ENCODE measurements around the gene USP32.
"Not testable (repeated sequence)": the region's sequence is repeated elsewhere in the genome, so short reads cannot be mapped to it uniquely, and the experiment has no call there.

The USP32 gene

DNA sequence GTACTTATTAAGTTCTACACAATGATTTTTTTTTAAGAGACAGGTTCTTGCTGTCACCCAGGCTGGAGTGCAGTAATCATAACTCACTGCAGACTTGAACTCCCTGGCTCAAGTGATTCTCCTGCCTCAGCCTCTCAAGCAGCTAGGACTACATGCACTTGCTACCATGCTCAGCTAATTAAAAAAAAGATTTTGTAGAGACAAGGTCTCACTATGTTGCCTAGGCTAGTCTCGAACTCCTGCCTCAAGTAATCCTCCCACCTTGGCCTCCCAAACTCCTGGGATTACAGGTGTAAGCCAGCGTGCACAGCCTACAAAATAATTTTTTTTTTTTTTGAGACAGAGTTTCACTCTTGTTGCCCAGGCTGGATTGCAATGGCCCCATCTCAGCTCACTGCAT is 22.2 kb downstream of the USP32 start:
- no peak for DNase-seq

DNA sequence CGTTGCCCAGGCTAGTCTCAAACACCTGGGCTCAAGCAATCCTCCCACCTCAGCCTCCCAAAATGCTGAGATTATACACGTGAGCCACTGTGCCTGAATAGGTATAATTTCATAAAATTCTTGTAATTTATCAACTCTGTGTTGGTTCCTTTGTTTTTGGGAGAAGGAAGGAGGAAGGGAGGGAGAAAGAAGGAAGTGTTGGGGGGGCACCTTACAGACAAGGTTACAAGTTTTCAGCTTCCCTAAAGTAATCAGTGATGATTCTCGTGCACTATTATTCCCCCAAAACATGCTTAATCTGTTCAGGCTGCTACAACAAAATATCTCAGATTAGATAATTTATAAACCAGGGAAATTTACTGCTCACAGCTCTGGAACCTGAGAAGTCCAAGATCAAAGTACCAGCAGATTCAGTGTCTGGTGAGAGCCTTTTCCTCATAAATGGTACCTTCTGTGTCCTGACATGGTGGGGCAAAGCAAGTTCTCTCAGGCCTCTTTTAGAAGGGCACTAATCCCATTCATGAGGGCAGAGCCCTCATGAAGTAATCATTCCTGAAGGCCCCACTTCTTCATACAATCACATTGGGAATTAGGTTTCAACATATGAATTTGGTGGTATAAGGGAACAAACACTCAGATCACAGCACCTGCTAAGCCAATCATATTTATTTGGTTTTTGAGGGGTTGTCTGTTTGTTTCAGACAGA is 28.1 kb downstream of the USP32 start:
- no peak for DNase-seq

- DNase-seq = no peak
Measured at GRCh38 chr17:60362329-60362728, 29.6 kb downstream of the USP32 start.

DNA sequence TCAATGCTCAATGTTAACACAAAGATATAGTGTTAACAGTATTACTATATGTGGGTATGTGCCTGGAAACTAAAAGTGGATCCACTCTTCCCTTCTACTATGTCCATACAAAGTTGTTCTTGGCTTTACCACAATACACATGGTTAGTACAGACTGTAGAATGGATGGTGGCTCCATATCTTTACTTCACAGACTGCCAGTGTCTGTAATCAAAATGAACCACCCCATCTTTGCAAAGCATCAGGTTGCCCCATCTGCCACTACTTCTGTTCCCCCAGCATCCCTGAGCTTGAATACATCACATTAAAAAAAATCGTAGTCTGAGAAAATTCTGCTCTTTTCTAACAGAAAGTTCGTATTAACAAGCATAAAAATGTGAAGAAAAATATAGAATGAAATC is 30.0 kb downstream of the USP32 start:
- DNase-seq = no peak

GRCh38 chr17:60359415-60359814 is 32.5 kb downstream of the USP32 start:
- DNase-seq = no peak

DNA sequence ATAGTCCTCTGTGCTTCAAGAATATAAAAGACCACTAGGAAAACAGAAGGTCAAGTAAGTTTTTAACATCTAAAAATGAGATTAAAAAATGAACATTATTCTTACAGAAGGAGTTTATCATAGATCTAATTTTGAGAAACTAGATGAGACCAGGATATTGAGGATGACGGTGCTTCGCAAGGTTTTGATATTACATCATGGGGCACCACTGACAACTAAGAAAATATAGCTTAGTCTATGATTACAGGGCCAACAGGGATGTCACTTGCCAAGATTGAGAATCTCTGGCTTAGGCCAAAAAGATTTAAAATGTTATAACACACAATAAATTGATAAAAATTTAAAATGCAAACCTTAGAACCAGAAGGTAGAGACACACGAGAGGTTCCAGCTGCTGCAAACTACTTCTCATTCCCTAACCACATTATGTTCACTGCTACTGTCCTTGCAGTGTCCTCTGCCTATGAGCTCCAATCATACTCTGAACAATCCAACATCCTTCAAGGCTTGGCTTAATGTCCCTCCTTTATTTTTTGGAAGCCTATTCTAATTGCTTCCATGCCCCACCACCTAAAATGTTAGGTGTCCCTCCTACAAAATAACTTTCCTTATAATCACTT is 33.2 kb downstream of the USP32 start:
- DNase-seq = no peak

GRCh38 chr17:60356940-60357339 is 35.0 kb downstream of the USP32 start:
- DNase-seq = no peak

- no peak for DNase-seq
Measured at GRCh38 chr17:60355663-60356594, 36.0 kb downstream of the USP32 start.

DNA sequence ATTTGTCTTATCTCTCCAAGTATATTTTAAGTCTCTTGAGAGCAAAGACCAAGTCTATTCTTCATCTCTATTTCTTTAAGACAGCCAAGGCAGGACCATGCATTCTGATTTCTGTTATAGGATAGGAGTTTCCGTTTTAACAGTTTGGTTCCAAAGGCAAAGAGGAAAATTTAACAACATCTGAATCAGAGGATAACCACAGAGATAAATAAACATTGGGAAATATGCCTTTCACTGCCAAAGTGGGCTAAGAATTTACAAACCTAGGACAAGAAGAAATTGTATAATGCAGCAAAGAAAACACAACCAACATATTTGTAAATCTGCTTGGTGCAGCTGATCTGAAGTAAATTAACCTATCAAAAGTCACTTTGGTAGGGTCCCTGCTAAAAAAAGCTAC is 37.7 kb downstream of the USP32 start:
- no peak for DNase-seq

- DNase-seq = no peak
Measured at GRCh38 chr17:60353773-60354172, 38.2 kb downstream of the USP32 start.

GRCh38 chr17:60352569-60352968 is 39.4 kb downstream of the USP32 start:
- DNase-seq = no peak

DNA sequence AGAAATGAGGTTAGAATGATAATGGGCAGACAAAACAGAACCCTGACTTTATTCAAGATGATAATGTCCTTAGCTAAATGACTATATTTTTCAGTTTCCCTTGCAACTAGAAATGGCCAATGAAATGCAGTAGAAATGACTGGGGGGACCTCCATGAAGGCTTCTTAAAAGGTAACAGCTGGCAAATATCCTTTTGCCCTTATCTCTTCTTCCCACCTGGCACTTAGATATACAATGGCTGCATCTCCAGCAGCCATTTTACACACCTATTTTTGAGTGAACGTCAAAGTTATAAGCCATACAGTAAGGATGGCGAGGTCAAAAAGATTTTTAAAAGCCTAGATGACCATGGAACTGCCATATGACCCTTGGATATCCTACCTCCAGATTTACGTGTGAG is 39.9 kb downstream of the USP32 start:
- no peak for DNase-seq

DNA sequence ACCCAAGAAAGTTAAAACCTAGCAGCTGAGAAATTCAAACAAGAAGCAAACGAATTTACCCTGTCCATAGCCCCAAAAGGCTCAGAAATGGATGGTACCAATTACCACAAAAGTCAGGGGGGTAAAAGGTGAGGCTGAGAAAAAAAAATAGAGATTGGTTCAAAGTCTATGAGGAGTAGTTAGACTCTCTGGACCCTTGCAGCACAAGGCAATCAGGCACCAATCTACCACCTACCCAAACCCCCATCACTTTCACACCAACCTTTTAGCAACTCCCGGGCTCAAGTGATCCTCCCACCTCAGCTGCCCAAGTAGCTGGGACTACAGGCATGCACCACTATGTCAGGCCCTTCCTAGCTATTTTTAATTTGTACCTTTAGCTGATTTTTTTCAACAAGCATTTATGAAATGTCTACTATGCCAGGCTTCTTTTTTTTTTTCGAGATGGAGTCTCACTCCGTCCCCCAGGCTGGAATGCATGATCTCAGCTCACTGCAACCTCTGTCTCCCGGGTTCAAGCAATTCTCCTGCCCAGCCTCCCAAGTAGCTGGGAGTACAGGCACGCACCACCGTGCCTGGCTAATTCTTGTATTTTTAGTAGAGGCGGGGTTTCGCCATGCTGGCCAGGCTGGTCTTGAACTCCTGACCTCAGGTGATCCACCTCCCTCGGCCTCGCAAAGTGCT is 40.8 kb downstream of the USP32 start:
- DNase-seq = no peak

- no peak for DNase-seq
Measured at GRCh38 chr17:60348616-60349015, 43.3 kb downstream of the USP32 start.

DNA sequence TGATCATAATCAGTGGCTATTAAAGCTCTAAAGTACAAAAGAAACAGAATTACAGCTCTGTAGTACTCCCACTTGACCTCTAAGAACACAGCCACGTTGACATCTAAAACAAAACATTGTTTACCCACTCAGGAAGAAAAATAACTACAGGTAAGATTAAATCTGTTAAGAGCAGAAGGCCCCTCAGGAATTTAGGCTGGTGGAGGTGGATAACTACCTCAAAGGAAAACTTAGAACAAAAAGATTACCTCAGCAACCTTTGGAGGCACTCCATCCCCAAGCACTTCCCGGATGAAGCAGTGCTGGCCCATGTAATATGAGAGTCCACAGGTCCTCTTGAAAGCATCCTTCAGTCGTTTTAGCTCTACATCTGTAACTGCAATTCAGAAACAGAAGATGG is 46.7 kb downstream of the USP32 start:
- no peak for DNase-seq

DNA sequence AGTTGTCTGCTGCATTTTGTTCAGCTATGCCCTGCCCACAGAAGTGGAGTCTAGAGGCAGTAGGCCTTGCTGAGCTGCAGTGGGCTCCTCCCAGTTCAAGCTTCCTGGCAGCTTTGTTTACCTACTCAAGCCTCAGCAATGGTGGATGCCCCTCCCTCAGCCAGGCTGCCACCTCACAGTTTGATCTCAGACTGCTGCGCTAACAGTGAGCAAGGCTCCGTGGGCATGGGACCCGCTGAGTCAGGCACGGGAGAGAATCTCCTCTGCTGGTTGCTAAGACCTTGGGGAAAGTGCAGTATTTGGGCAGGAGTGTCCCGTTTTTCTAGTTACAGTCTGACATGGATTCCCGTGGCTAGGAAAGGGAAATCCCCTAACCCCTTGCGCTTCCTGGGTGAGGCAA is 49.4 kb downstream of the USP32 start:
- not testable (repeated sequence) for DNase-seq

DNA sequence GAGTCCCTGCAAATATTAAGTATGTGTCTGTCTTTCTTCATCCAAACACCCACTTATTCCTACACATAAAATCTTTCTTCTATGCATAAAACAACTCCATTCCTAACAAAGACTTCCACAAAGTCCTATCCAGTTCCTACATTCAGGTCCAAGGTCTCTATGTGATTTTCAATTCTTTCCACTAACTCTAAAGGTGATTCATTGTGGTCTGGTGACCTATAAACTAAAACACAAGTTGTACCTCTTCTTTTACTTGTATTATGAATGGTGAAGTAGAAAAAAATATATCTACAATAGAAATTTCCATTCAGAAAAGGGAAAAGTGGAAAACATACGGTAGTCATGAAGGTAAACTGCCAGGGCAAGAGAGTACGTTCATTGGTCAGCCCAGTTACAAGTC is 56.6 kb downstream of the USP32 start:
- no peak for DNase-seq

DNA sequence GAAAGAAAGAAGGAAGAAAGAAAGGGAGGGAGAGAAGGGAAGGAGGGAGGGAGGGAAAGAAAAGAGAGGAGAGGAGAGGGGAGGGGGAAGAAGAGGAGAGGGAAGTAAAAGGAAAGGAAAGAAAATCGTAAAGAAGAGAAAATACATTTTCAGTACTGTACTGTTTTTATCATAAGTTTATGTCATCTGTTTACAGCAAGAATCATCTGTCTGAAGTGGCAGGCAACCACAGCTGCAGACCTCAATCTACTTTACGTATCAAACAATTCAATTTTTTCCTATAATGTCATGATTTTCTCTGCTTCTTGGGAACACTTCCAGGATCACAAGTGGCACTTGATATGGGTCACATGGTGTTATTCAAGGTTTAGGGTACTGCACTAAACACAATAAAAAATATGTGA is 58.3 kb downstream of the USP32 start:
- no peak for DNase-seq

- not testable (repeated sequence) for DNase-seq
Measured at GRCh38 chr17:60333072-60333471, 58.9 kb downstream of the USP32 start.

DNA sequence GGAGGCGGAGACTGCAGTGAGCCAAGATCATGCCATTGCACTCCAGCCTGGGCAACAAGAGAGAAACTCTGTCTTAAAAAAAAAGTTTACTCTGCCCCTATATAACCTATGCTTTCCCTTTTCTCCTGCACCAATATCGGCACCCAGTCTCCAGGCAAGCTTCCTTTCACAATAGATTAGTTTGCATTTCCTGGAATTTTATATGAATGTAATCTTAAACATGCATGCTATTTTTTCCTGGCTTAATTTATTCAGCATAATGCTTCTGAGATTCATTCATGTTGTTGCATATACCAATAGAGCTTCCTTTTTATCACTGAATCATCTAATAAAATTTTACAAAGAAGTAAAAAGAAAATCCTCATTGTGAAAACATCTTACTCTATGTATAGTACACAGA is 59.4 kb downstream of the USP32 start:
- DNase-seq = no peak

GRCh38 chr17:60330731-60331130 is 61.2 kb downstream of the USP32 start:
- no peak for DNase-seq

- no peak for DNase-seq
Measured at GRCh38 chr17:60328679-60329078, 63.3 kb downstream of the USP32 start.

- DNase-seq = no peak
Measured at GRCh38 chr17:60327901-60328273, 64.0 kb downstream of the USP32 start.

All from 8988T (cell line).